Stimulated activated CD4-positive, alpha-beta T cell treated with anti-CD3 and anti-CD28 coated beads, Interleukin-15, amount 100 ng/mL, for 24 hours (primary cell): ENCODE measurements around the gene UBE3D.
"Not testable (repeated sequence)": the region's sequence is repeated elsewhere in the genome, so short reads cannot be mapped to it uniquely, and the experiment has no call there.

ENCODE experiments used
- DNase-seq: peaks from one replicate; pipeline ENCODE4 v3.0.0-alpha.2; 2020

The UBE3D gene

GRCh38 chr6:83051377-83052172 is 14.1 kb downstream of the UBE3D start:
- DNase-seq, result no peak

- DNase-seq, result no peak
These were observed 18.4 kb downstream of the UBE3D start for GRCh38 chr6:83047065-83047754.

- DNase-seq, result no peak
These were observed 21.4 kb downstream of the UBE3D start for GRCh38 chr6:83044091-83044768.

- DNase-seq, result no peak
These were observed 23.1 kb downstream of the UBE3D start for GRCh38 chr6:83042467-83043053.

- DNase-seq, result no peak
These were observed 27.4 kb downstream of the UBE3D start for GRCh38 chr6:83038246-83038645.

- DNase-seq, result no peak
These were observed 34.0 kb downstream of the UBE3D start for GRCh38 chr6:83031689-83032088.

- no peak for DNase-seq
These were observed 45.9 kb downstream of the UBE3D start for GRCh38 chr6:83019741-83020140.

GRCh38 chr6:83011131-83011530 is 54.5 kb downstream of the UBE3D start:
- DNase-seq, result not testable (repeated sequence)

GRCh38 chr6:83008626-83009025 is 57.0 kb downstream of the UBE3D start:
- DNase-seq, result no peak

- no peak for DNase-seq
These were observed 59.3 kb downstream of the UBE3D start for GRCh38 chr6:83006270-83006905.

- DNase-seq, result no peak
These were observed 69.5 kb downstream of the UBE3D start for GRCh38 chr6:82996156-82996555.

GRCh38 chr6:82995066-82995465 is 70.6 kb downstream of the UBE3D start:
- DNase-seq, result no peak

- no peak for DNase-seq
These were observed 75.8 kb downstream of the UBE3D start for GRCh38 chr6:82989736-82990290.

GRCh38 chr6:82988930-82989351 is 76.7 kb downstream of the UBE3D start:
- no peak for DNase-seq

GRCh38 chr6:82987951-82988350 is 77.7 kb downstream of the UBE3D start:
- DNase-seq, result no peak

GRCh38 chr6:82987416-82987815 is 78.2 kb downstream of the UBE3D start:
- DNase-seq, result no peak

- DNase-seq, result no peak
These were observed 80.9 kb downstream of the UBE3D start for GRCh38 chr6:82984720-82985119.

GRCh38 chr6:82980086-82980485 is 85.6 kb downstream of the UBE3D start:
- no peak for DNase-seq

GRCh38 chr6:82979657-82980056 is 86.0 kb downstream of the UBE3D start:
- DNase-seq, result no peak

GRCh38 chr6:82978362-82978945 is 87.2 kb downstream of the UBE3D start:
- no peak for DNase-seq

GRCh38 chr6:82976179-82976578 is 89.5 kb downstream of the UBE3D start:
- DNase-seq, result no peak

GRCh38 chr6:82971877-82972460 is 93.7 kb downstream of the UBE3D start:
- DNase-seq, result no peak
